Measurements from ENCODE around the gene DDX47.

GRCh38 chr12:12796171-12796570 is 17.0 kb upstream of the DDX47 start:
- no peak for TF ChIP-seq CTCF (IDR thresholded peaks at IDR 0.05)
- no peak for TF ChIP-seq EP300 (IDR thresholded peaks at IDR 0.05)
- TF ChIP-seq POLR2A (IDR thresholded peaks at IDR 0.05) = no peak
- TF ChIP-seq POLR2AphosphoS5 (IDR thresholded peaks at IDR 0.05) = no peak
